Liver (tissue), 3 donors: ENCODE data around the gene MIPEP.

ENCODE experiments used
- ATF3 ChIP-seq: IDR thresholded peaks from 2 replicates; pipeline ENCODE4 v1.6.1; 2016; ENCODE audit warnings: antibody characterized with exemption
- CTCF ChIP-seq: fragments of 150-350 bp; IDR thresholded peaks from 2 replicates; pipeline ENCODE4 v1.5.1; 2017; ENCODE audit warnings: improper control_type of control experiment, low read depth, low read length; ENCODE audit not compliant: missing input control
- EGR1 ChIP-seq, 2 donors: IDR thresholded peaks; 2 replicates each; pipeline ENCODE4 v1.6.1; 2016 to 2018; ENCODE audit warnings: antibody characterized with exemption in 2 of 2, low read depth in 2 of 2
- FOXA2 ChIP-seq: IDR thresholded peaks from 2 replicates; pipeline ENCODE4 v1.6.1; 2016; ENCODE audit warnings: antibody characterized with exemption
- GABPA ChIP-seq, 2 donors: IDR thresholded peaks in 1 of 2; conservative IDR thresholded peaks in 1 of 2; 2 replicates each; pipeline ENCODE4 v1.6.1; 2016; ENCODE audit warnings: antibody characterized with exemption in 2 of 2, mild to moderate bottlenecking in 1 of 2, moderate library complexity in 1 of 2
- HNF4G ChIP-seq: IDR thresholded peaks from 2 replicates; pipeline ENCODE4 v1.6.1; 2016; ENCODE audit warnings: antibody characterized with exemption
- JUND ChIP-seq, 2 donors: IDR thresholded peaks; 2 replicates each; pipeline ENCODE4 v1.6.1; 2016; ENCODE audit warnings: antibody characterized with exemption in 2 of 2
- MAX ChIP-seq: IDR thresholded peaks from 2 replicates; pipeline ENCODE4 v1.6.1; 2016; ENCODE audit warnings: antibody characterized with exemption
- NR2F2 ChIP-seq: IDR thresholded peaks from 2 replicates; pipeline ENCODE4 v1.6.1; 2016; ENCODE audit warnings: antibody characterized with exemption
- REST ChIP-seq: IDR thresholded peaks from 2 replicates; pipeline ENCODE4 v1.6.1; 2016; ENCODE audit warnings: antibody characterized with exemption, mild to moderate bottlenecking
- RXRA ChIP-seq, 2 donors: IDR thresholded peaks; 2 replicates each; pipeline ENCODE4 v1.6.1; 2017 to 2018; ENCODE audit warnings: antibody characterized with exemption in 2 of 2, mild to moderate bottlenecking in 1 of 2
- TAF1 ChIP-seq: conservative IDR thresholded peaks from 2 replicates; pipeline ENCODE4 v1.6.1; 2016; ENCODE audit warnings: antibody characterized with exemption, mild to moderate bottlenecking
- YY1 ChIP-seq: IDR thresholded peaks from 2 replicates; pipeline ENCODE4 v1.6.1; 2016; ENCODE audit warnings: antibody characterized with exemption, mild to moderate bottlenecking
- donor health status: healthy.
- donor health status: healthy.

GRCh38 chr13:23858546-23858945 lies 30.7 kb downstream of the MIPEP start:
- no peak for TF ChIP-seq REST
- no peak for TF ChIP-seq CTCF
- TF ChIP-seq EGR1 (IDR thresholded peaks at IDR 0.05; ENCODE audit: low read depth in 2 of 2), result no peak
- TF ChIP-seq JUND (IDR thresholded peaks at IDR 0.05), result no peak
- TF ChIP-seq TAF1, result no peak
- TF ChIP-seq ATF3, result no peak
- no peak for TF ChIP-seq GABPA (IDR thresholded peaks at IDR 0.05 in 1 of 2, conservative IDR thresholded peaks at IDR 0.05 in 1 of 2)
- no peak for TF ChIP-seq HNF4G
- no peak for TF ChIP-seq NR2F2
- no peak for TF ChIP-seq MAX
- TF ChIP-seq YY1, result no peak
- no peak for TF ChIP-seq FOXA2
- no peak for TF ChIP-seq RXRA (IDR thresholded peaks at IDR 0.05)
